ENCODE results near the gene AZI2.

GRCh38 chr3:28290863-28291300 lies 57.7 kb downstream of the AZI2 start:
- TF ChIP-seq FOXK1 (CRISPR knock-in tag; IDR thresholded peaks at IDR 0.05), result no peak
- TF ChIP-seq CTCF (IDR thresholded peaks at IDR 0.05), result no peak
- TF ChIP-seq FOXJ3 (CRISPR knock-in tag; IDR thresholded peaks at IDR 0.05; ENCODE audit: borderline replicate concordance), result no peak
- no peak for TF ChIP-seq JUN (CRISPR knock-in tag; IDR thresholded peaks at IDR 0.05)
- no peak for TF ChIP-seq USF2 (CRISPR knock-in tag; IDR thresholded peaks at IDR 0.05)
- no peak for TF ChIP-seq KAT7 (CRISPR knock-in tag; IDR thresholded peaks at IDR 0.05; ENCODE audit: borderline replicate concordance)
- TF ChIP-seq E2F1 (CRISPR knock-in tag; IDR thresholded peaks at IDR 0.05), result no peak
- no peak for TF ChIP-seq SP1 (CRISPR knock-in tag; conservative IDR thresholded peaks at IDR 0.05)
- TF ChIP-seq E2F5 (CRISPR knock-in tag; IDR thresholded peaks at IDR 0.05), result no peak
- TF ChIP-seq AR (CRISPR knock-in tag; IDR thresholded peaks at IDR 0.05), result no peak
- TF ChIP-seq MYBL2 (CRISPR knock-in tag; IDR thresholded peaks at IDR 0.05), result no peak
- TF ChIP-seq ZNF232 (CRISPR knock-in tag; IDR thresholded peaks at IDR 0.05), result no peak
- TF ChIP-seq SMAD4 (CRISPR knock-in tag; IDR thresholded peaks at IDR 0.05), result no peak
